ENCODE results near the gene FILIP1.

- TF ChIP-seq CTCF (IDR thresholded peaks at IDR 0.05; ENCODE audit: insufficient read depth, low read length) (no peak), POLR2AphosphoS5 (IDR thresholded peaks at IDR 0.05; ENCODE audit: low read depth) (no peak), REST (IDR thresholded peaks at IDR 0.05; ENCODE audit: insufficient replicate concordance, low read depth) (no peak), GABPA (IDR thresholded peaks at IDR 0.05; ENCODE audit: low read depth) (no peak)
Observed at GRCh38 chr6:75479712-75480111, 13.9 kb downstream of the FILIP1 start.

All from HL-60 (cell line).